KOPT-K1 (cell line): ENCODE data around the gene CEP192.
"Not testable (repeated sequence)": the region's sequence is repeated elsewhere in the genome, so short reads cannot be mapped to it uniquely, and the experiment has no call there.

Source experiments
- H3K27ac ChIP-seq: fragments of 200-600 bp; sonication (generic); 2 replicates; pipeline ENCODE4 v1.5.1; 2016; ENCODE audit warnings: antibody characterized with exemption, mild to moderate bottlenecking, low read depth, low read length; ENCODE audit not compliant: poor library complexity, severe bottlenecking
- H3K36me3 ChIP-seq: fragments of 200-600 bp; sonication (generic); 2 replicates; pipeline ENCODE4 v1.5.1; 2017; ENCODE audit warnings: antibody characterized with exemption, mild to moderate bottlenecking, low read length, moderate library complexity; ENCODE audit not compliant: insufficient read depth
- H3K9me3 ChIP-seq: fragments of 200-600 bp; sonication (generic); 2 replicates; pipeline ENCODE4 v1.5.1; 2017; ENCODE audit warnings: antibody characterized with exemption, low read length, mild to moderate bottlenecking; ENCODE audit not compliant: insufficient read depth, poor library complexity, severe bottlenecking

Gene CEP192

DNA sequence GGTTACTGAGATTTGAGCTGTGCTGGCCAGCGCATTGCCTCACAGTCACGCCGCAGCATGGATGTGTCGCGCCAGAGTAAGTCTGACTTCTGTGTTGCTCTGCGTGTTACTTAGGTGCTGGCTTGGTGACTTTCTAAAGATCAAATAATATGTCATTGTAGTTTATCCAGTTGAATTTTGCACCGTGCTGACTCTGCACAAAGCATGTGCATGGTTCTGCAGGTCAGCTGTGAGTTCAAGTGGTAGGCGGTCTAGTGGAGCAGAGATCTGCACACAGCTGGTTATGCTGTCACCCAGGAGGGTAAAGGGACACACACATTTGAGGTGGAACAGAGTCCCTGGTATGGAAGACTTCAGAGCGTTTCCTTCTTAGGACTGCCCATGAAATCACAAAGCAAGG, 105.1 kb downstream of the CEP192 start:
- no peaks in the 10 kb centered on the region for H3K9me3 ChIP-seq
- H3K36me3 ChIP-seq, result peaks cover 90% of the 10 kb centered on the region
- no peak overlapping the region for H3K27ac ChIP-seq

DNA sequence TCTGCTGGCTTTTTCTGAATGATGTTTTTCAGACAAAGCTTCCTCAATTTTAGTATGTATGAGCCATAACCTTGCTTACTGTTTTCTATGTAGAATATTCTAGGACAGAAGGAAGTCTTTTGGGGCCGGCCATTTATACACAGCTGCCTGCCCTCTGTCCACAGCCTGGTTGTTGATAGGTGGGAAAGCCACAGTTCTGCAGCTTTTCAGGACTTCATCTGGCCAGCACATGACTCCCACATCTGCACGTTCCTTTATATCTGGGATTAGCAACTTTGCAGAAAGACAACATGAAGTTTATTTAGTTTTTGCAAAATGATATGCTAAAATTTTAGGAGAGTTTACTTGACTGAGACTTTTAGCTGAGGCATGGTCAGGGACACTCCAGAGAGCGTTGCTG, 105.6 kb downstream of the CEP192 start:
- peaks cover 90% of the 10 kb centered on the region for H3K36me3 ChIP-seq
- no peaks in the 10 kb centered on the region for H3K9me3 ChIP-seq
- no peak overlapping the region for H3K27ac ChIP-seq

DNA sequence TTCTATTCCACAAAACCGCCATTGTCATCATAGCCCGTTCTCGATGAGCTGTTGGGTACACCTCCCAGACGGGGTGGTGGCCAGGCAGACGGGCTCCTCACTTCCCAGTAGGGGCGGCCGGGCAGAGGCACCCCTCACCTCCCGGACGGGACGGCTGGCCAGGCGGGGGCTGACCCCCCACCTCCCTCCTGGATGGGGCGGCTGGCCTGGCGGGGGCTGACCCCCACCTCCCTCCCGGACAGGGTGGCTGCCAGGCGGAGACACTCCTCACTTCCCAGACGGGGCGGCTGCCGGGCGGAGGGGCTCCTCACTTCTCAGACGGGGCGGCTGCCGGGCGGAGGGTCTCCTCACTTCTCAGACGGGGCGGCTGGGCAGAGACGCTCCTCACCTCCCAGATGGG, 106.9 kb downstream of the CEP192 start:
- peaks cover 90% of the 10 kb centered on the region for H3K36me3 ChIP-seq
- H3K27ac ChIP-seq, result not testable (repeated sequence)

GRCh38 chr18:13099113-13099512, 108.0 kb downstream of the CEP192 start:
- Histone ChIP-seq H3K27ac (no peak overlapping the region), H3K9me3 (no peaks in the 10 kb centered on the region), H3K36me3 (peaks cover 90% of the 10 kb centered on the region)

More for the DNA sequence above, 106.9 kb downstream of the CEP192 start:
- not testable (repeated sequence) for H3K9me3 ChIP-seq

DNA sequence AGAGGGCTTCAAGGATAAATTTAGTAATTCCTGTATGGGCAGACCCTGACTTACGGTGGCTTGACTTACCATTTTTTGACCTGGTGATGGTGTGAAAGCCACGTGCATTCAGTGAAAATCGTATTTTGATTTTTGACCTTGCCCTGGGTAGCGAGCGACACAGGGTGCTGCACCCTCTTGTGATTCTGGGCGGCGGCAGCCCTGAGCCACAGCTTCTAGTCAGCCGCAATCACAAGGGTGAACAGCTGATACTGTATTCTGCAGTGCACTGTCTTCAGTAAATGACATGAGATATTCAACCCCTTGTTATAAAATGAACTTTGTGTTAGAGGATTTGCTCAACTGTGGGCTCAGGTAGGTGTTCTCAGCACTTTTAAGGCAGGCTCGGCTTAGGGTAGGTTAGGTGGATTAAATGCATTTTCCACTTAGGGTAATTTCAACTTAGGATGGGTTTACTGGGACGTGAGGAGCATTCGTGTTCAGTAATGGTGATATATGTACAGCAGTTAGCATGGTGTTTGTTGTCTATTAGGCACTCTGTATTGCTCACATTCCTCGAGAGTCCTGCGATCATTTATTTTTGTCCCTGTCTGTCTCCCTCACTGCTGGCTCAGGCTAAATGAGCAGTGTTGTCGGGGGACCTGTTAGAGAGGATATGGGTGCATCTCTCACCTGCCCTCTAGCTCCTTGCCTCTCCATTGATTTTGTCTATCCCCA, 109.9 kb downstream of the CEP192 start:
- no peak overlapping the region for H3K27ac ChIP-seq
- H3K9me3 ChIP-seq, result no peaks in the 10 kb centered on the region
- H3K36me3 ChIP-seq, result peaks cover 90% of the 10 kb centered on the region

DNA sequence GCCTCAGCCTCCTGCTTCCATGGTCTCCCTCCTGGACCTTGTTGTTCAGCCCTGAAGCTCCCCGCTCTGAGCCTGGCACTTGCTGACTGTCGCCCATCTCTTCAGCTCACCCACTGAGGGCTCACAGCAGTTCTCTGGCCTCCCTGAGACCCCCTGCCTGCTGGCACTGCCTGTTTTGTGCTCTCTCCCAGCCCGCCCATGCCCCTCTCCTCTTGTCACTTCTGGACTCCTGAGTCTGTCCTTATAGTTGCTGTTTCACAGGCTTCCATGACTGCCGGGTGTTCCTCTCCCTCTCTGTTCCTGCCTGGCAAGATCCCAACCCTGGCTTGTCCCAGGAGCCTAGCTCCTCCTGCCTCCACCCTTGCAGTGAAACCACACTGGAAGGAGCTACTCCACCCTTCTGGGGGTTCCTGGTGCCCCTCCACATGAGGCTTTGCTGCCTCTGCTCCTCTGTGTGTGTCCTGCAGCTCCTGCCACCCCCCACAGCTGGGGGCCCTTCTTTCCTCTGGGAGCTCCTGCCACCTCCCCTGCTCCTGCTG, 110.6 kb downstream of the CEP192 start:
- Histone ChIP-seq H3K9me3 (no peaks in the 10 kb centered on the region), H3K36me3 (peaks cover 90% of the 10 kb centered on the region), H3K27ac (no peak overlapping the region)

GRCh38 chr18:13103366-13103765, 112.2 kb downstream of the CEP192 start:
- peaks cover 98% of the 10 kb centered on the region for H3K36me3 ChIP-seq
- no peak overlapping the region for H3K27ac ChIP-seq
- H3K9me3 ChIP-seq, result peaks cover 6% of the 10 kb centered on the region

DNA sequence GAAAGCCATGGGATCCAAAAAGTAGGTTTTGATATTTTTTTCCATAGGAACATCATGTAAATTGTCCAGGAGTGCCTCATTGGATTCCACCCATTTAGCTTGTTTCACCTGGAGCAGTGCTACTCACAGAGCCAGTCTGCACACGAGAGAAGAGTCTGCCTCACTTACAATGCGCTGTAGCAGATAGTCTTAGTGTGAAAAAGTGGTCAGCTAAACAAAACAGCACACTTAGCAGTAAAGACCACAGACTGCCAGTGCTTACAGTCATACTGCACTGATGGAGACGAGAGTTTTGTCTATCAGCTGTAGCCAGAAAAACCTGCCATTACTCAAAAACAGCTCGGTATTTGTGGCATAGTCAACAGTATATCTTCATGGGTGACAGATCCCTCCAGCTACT, 113.9 kb downstream of the CEP192 start:
- Histone ChIP-seq H3K27ac (no peak overlapping the region), H3K36me3 (peaks cover 100% of the 10 kb centered on the region), H3K9me3 (peaks cover 8% of the 10 kb centered on the region)

GRCh38 chr18:13107074-13107473, 115.9 kb downstream of the CEP192 start:
- Histone ChIP-seq H3K27ac (no peak overlapping the region), H3K36me3 (peaks cover 100% of the 10 kb centered on the region), H3K9me3 (peaks cover 8% of the 10 kb centered on the region)

- peaks cover 100% of the 10 kb centered on the region for H3K36me3 ChIP-seq
- H3K9me3 ChIP-seq, result peaks cover 8% of the 10 kb centered on the region
- H3K27ac ChIP-seq, result no peak overlapping the region
Observed at GRCh38 chr18:13108330-13108729, 117.2 kb downstream of the CEP192 start.

GRCh38 chr18:13110559-13110958, 119.4 kb downstream of the CEP192 start:
- Histone ChIP-seq H3K36me3 (peaks cover 99% of the 10 kb centered on the region), H3K9me3 (peaks cover 8% of the 10 kb centered on the region), H3K27ac (no peak overlapping the region)

GRCh38 chr18:13112982-13113381, 121.8 kb downstream of the CEP192 start:
- H3K36me3 ChIP-seq, result peaks cover 99% of the 10 kb centered on the region
- H3K27ac ChIP-seq, result no peak overlapping the region
- peaks cover 6% of the 10 kb centered on the region for H3K9me3 ChIP-seq

DNA sequence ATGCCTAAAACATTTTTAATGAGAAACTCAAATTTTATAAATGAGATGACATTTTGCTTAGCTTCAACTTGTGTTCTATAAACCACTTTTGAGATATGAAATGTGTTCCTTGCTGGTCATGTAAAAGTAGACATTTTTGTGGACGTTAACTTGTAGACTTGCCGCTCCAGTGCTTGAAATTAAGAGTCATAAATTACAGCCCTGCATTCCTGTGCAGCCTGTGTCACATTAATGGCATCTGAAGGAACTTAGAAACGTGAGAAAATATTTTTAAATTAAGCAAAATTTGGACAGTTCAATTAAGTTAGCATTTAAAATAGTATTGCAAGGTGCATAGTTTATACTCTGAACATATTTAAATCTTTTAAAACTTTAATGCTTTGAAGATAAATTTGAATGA, 129.1 kb downstream of the CEP192 start:
- no peaks in the 10 kb centered on the region for H3K9me3 ChIP-seq
- H3K27ac ChIP-seq, result no peak overlapping the region
- H3K36me3 ChIP-seq, result peaks cover 99% of the 10 kb centered on the region

GRCh38 chr18:13120983-13121441, 129.8 kb downstream of the CEP192 start:
- Histone ChIP-seq H3K9me3 (no peaks in the 10 kb centered on the region), H3K36me3 (peaks cover 99% of the 10 kb centered on the region), H3K27ac (no peak overlapping the region)

DNA sequence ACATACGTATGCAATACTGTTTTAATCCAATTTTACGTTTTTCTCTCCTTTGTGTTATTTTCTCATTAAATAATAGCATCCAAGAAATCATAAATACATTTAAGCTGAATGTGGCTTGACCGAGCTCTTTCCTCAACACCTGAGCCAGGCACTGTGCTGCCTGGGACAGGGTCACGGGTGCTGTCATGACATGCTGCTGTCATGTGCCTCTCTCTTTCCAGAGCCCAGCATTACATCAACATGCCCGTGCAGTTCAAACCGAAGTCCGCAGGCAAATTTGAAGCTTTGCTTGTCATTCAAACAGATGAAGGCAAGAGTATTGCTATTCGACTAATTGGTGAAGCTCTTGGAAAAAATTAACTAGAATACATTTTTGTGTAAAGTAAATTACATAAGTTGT, 133.2 kb downstream of the CEP192 start:
- Histone ChIP-seq H3K36me3 (peaks cover 97% of the 10 kb centered on the region), H3K27ac (no peak overlapping the region), H3K9me3 (no peaks in the 10 kb centered on the region)

- Histone ChIP-seq H3K9me3 (no peaks in the 10 kb centered on the region), H3K27ac (no peak overlapping the region), H3K36me3 (peaks cover 97% of the 10 kb centered on the region)
Observed at GRCh38 chr18:13125191-13125590, 134.0 kb downstream of the CEP192 start.
